GM12878 (cell line): Measurements from ENCODE around the gene PPP1R26. TPM values are rescaled to one million over a fixed set of nuclear protein-coding genes. Genes with fewer than 3 reads are reported as not detected.

Experiments used
- ATAC-seq: fragments of 200-7000 bp; cut with Tn5 transposase; 3 replicates; pipeline ENCODE4 v1.9.1; 2020; ENCODE audit warnings: mild to moderate bottlenecking, moderate library complexity
- BruUV-seq: library from RNA; stranded (reverse); fragments of 400-500 nt; replicated peaks from 2 replicates; lab custom pipeline; 2021; lab: Mats Ljungman, UMichigan
- CTCF ChIA-PET: fragments of 300-600 bp; sonication (Branson Sonifier 250); formaldehyde crosslinking; extraction: SDS; loops from one replicate; lab custom pipeline; 2021; ENCODE audit warnings: inconsistent platforms; lab: Yijun Ruan, JAX
- POLR2A ChIA-PET: fragments of 350-600 bp; formaldehyde crosslinking; extraction: SDS; loops from one replicate; lab custom pipeline; 2021; ENCODE audit warnings: inconsistent platforms; lab: Charles Lee
- RAD21 ChIA-PET: fragments of 300-600 bp; sonication (Branson Sonifier 250); formaldehyde crosslinking; loops from one replicate; lab custom pipeline; 2023; ENCODE audit warnings: antibody characterized with exemption; ENCODE audit not compliant: unreplicated experiment; lab: Charles Lee
- SMC1A ChIA-PET: fragments of 300-600 bp; sonication (Branson Sonifier 250); formaldehyde crosslinking; loops from one replicate; lab custom pipeline; 2023; ENCODE audit not compliant: unreplicated experiment, uncharacterized antibody; lab: Charles Lee
- DNase-seq: peaks from one replicate; pipeline ENCODE4 v3.0.0-alpha.2; 2011; ENCODE audit warnings: low read depth, low spot score
- FAIRE-seq: peaks from 3 replicates; lab custom pipeline; 2011; peaks lifted over from hg19 to GRCh38; lab: Jason Lieb, UNC
- H2AFZ ChIP-seq: 2 replicates; pipeline ENCODE4 v1.6.0; 2011; ENCODE audit warnings: low read depth, low read length, control low read depth; ENCODE audit not compliant: control insufficient read depth
- H3K27ac ChIP-seq: 2 replicates; pipeline ENCODE4 v1.5.1; 2011; ENCODE audit warnings: control low read depth; ENCODE audit not compliant: control insufficient read depth, insufficient read depth
- H3K27me3 ChIP-seq, 2 experiments: replicated peaks in 1 of 2; 2 replicates each; pipeline versions ENCODE4 v1.6.0 to v1.6.1; 2011; ENCODE audit warnings: low read length in 1 of 2; ENCODE audit not compliant: control insufficient read depth in 2 of 2, insufficient read depth in 2 of 2
- H3K36me3 ChIP-seq, 2 experiments: 2 replicates each; pipeline ENCODE4 v1.5.1; 2011; ENCODE audit warnings: low read length in 1 of 2; ENCODE audit not compliant: control insufficient read depth in 2 of 2, insufficient read depth in 2 of 2
- H3K4me1 ChIP-seq: 2 replicates; pipeline ENCODE4 v1.6.1; 2011; ENCODE audit warnings: mild to moderate bottlenecking, low read length, moderate library complexity, mixed read lengths; ENCODE audit not compliant: control insufficient read depth, insufficient read depth
- H3K4me2 ChIP-seq: 2 replicates; pipeline ENCODE4 v1.6.0; 2011; ENCODE audit warnings: control low read depth; ENCODE audit not compliant: control insufficient read depth, insufficient read depth
- H3K4me3 ChIP-seq: fragments of 200-600 bp; sonication (generic); 2 replicates; pipeline ENCODE4 v1.5.1; 2016
- H3K79me2 ChIP-seq: 2 replicates; pipeline ENCODE4 v1.6.0; 2011; ENCODE audit warnings: low read length; ENCODE audit not compliant: control insufficient read depth, insufficient read depth
- H3K9ac ChIP-seq: 2 replicates; pipeline ENCODE4 v1.8.0; 2011; ENCODE audit warnings: low read length, control low read depth, mixed read lengths; ENCODE audit not compliant: control insufficient read depth, insufficient read depth
- H3K9me3 ChIP-seq: replicated peaks from 3 replicates; pipeline ENCODE4 v1.5.1; 2011; ENCODE audit warnings: mild to moderate bottlenecking, low read length; ENCODE audit not compliant: control insufficient read depth, insufficient read depth
- H4K20me1 ChIP-seq: 2 replicates; pipeline ENCODE4 v1.6.0; 2011; ENCODE audit not compliant: control insufficient read depth, insufficient read depth
- BACH1 ChIP-seq: fragments of 450-650 bp; IDR thresholded peaks from 2 replicates; pipeline ENCODE4 v1.6.1; 2017; ENCODE audit warnings: mild to moderate bottlenecking, borderline replicate concordance
- BHLHE40 ChIP-seq, 2 experiments: fragments of 450-650 bp in 1 of 2; IDR thresholded peaks; 2 replicates each; pipeline ENCODE4 v1.6.1; 2011 to 2017; ENCODE audit warnings: low read depth in 2 of 2, borderline replicate concordance in 1 of 2, improper control_type of control experiment in 1 of 2, low read length in 1 of 2, mild to moderate bottlenecking in 1 of 2
- CHD2 ChIP-seq: IDR thresholded peaks from 2 replicates; pipeline ENCODE4 v1.6.1; 2011; ENCODE audit warnings: low read depth, low read length, improper control_type of control experiment, borderline replicate concordance
- DPF2 ChIP-seq: fragments of 450-650 bp; IDR thresholded peaks from 2 replicates; pipeline ENCODE4 v1.6.1; 2017; ENCODE audit warnings: mild to moderate bottlenecking
- FOS ChIP-seq: IDR thresholded peaks from 3 replicates; pipeline ENCODE4 v1.6.1; 2011; ENCODE audit warnings: borderline replicate concordance; ENCODE audit not compliant: insufficient read length; ENCODE audit errors: extremely low read depth
- IKZF2 ChIP-seq, 2 experiments: fragments of 450-650 bp; IDR thresholded peaks; 2 replicates each; pipeline ENCODE4 v1.6.1; 2017; ENCODE audit warnings: mild to moderate bottlenecking in 2 of 2, moderate library complexity in 2 of 2
- MYC ChIP-seq: IDR thresholded peaks from 2 replicates; pipeline ENCODE4 v1.6.1; 2011; ENCODE audit warnings: mild to moderate bottlenecking, low read length, moderate library complexity, inconsistent platforms; ENCODE audit not compliant: insufficient read depth, insufficient replicate concordance, insufficient read length, severe bottlenecking
- NFXL1 ChIP-seq: fragments of 450-650 bp; IDR thresholded peaks from 2 replicates; pipeline ENCODE4 v1.6.1; 2017; ENCODE audit warnings: antibody characterized with exemption, mild to moderate bottlenecking, borderline replicate concordance
- NR2F1 ChIP-seq: fragments of 450-650 bp; conservative IDR thresholded peaks from 2 replicates; pipeline ENCODE4 v1.6.1; 2017; ENCODE audit warnings: mild to moderate bottlenecking
- POLR2A ChIP-seq: IDR thresholded peaks from 2 replicates; pipeline ENCODE4 v1.6.1; 2011; ENCODE audit warnings: low read depth, mild to moderate bottlenecking, low read length
- WGBS: methylation state at CpG from one replicate; pipeline ENCODE4 v1.1.6; 2016; ENCODE audit warnings: low lambda C conversion rate; ENCODE audit not compliant: insufficient replicate concordance, insufficient coverage; ENCODE audit errors: missing lambda C conversion rate; 5-methylcytosine and 5-hydroxymethylcytosine counted together
- in situ Hi-C: fragments of 300-500 bp; cut with MboI; formaldehyde crosslinking; loops from 9 replicates; pipeline ENCODE4 v1.14.3; 2018; ENCODE audit warnings: mixed read lengths
- intact Hi-C: fragments of 100-400 bp; cut with micrococcal nuclease; formaldehyde crosslinking; loops from one replicate; pipeline ENCODE4 v1.14.2; 2022; ENCODE audit not compliant: unreplicated experiment
- polyA plus RNA-seq, 11 experiments: library from polyadenylated mRNA; depleted of rRNA in 4 of 11; unstranded in 6 of 11; stranded (reverse) in 5 of 11; fragments of >200 nt; fragmentation: Nextera tagmentation in 4 of 11; fragmentation: Illumina TruSeq in 1 of 11; extraction: Ambion mirVana in 4 of 11; extraction: Trizol in 1 of 11; gene quantifications; 1 replicate in 1 of 11; 2 replicates in 10 of 11; pipeline versions ENCODE4 v1.2.1 to v1.2.3, GENCODE V29; 2011 to 2016; ENCODE audit warnings: inconsistent platforms in 2 of 11, missing spikeins in 2 of 11, low read depth in 1 of 11
- total RNA-seq, 4 experiments: library from RNA; depleted of rRNA in 3 of 4; stranded (reverse); fragments of >200 nt in 3 of 4; fragmentation: Illumina TruSeq in 1 of 4; extraction: Trizol in 1 of 4; gene quantifications; 2 replicates each; pipeline versions ENCODE4 v1.2.1 to v1.2.3, GENCODE V29; 2013 to 2021
- TF ChIP-seq, protein P1 (sequence below): IDR thresholded peaks from 2 replicates; pipeline ENCODE4 v1.6.1; 2012; ENCODE audit warnings: low read depth, low read length, improper control_type of control experiment
- TF ChIP-seq, protein P2 (sequence below): IDR thresholded peaks from 2 replicates; pipeline ENCODE4 v1.6.1; 2011; ENCODE audit warnings: borderline replicate concordance, low read depth, mild to moderate bottlenecking, moderate library complexity, mixed read lengths, low read length; ENCODE audit not compliant: insufficient read depth; ENCODE audit errors: extremely low read length
- TF ChIP-seq, protein P3 (sequence below): fragments of 150-350 bp; IDR thresholded peaks from 2 replicates; pipeline ENCODE4 v1.6.1; 2014; ENCODE audit warnings: mild to moderate bottlenecking, low read depth, low read length

The PPP1R26 gene
- total and polyA plus RNA-seq, 10 of the 15 experiments (the other 5 are each of a cell fraction or from before 2014, with no cell fraction given), result 0.02 to 1.9 (median 0.18) TPM

DNA sequence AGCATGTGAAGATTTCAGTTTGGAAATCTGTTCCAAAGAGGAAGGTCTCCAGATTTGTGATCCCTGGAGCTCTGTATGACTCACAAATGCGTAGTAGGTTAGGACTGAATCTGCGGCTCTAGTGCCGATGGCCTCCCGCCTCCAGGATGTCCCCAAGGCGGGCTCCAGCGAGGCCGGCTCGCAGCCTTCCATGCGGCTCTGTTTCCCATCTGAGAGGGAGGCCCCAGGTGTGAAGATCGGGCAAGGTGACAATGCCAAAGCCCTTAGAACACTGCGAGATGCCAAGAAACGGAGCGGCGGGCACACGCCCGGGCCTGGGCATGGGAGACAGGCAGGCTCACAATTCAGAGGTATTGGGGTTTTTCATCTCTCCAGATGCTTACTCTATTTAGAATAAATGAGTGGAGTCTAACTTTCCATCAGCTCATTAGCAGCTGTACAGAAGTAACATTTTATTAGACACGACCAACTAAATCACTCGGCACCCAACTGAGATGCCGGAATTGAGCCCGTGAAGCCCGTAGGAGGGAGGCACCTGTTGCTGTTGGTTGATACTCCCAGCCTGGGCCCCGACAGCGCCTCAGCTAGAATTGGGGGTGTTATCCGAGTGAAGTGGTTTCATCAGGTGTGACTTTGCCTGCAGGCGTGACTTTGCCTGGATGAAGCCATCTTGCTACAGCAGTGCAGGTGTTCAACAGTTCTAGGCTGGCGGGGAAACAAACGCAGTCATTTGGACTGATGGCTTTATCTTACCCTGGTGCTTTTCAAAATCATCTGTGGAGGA lies 13.5 kb downstream of the PPP1R26 start:
- in situ Hi-C loops (no loop called here), intact Hi-C loops (no loop called here)
- H3K27ac ChIP-seq, result no peak overlapping the region
- no peaks in the 10 kb centered on the region for H3K9me3 ChIP-seq
- H3K79me2 ChIP-seq, result no peaks in the 10 kb centered on the region
- ChIA-PET POLR2A (no interaction called here), SMC1A (no interaction called here), CTCF (no interaction called here), RAD21 (no interaction called here)
- no peak for TF ChIP-seq DPF2
- 77% methylated on average over 20 of the region's 27 CpGs for WGBS
- no peak for DNase-seq
- no peaks in the 10 kb centered on the region for H3K27me3 ChIP-seq
- H3K4me2 ChIP-seq, result no peak overlapping the region
- H3K36me3 ChIP-seq, result no peaks in the 10 kb centered on the region
- no TSS peak for BruUV-seq
- H2AFZ ChIP-seq, result no peak overlapping the region
- no peak overlapping the region for H3K4me3 ChIP-seq
- no peak for FAIRE-seq
- no peaks in the 10 kb centered on the region for H4K20me1 ChIP-seq
- no peaks in the 10 kb centered on the region for H3K4me1 ChIP-seq
- ATAC-seq, result no peak
- H3K9ac ChIP-seq, result no peak overlapping the region

DNA sequence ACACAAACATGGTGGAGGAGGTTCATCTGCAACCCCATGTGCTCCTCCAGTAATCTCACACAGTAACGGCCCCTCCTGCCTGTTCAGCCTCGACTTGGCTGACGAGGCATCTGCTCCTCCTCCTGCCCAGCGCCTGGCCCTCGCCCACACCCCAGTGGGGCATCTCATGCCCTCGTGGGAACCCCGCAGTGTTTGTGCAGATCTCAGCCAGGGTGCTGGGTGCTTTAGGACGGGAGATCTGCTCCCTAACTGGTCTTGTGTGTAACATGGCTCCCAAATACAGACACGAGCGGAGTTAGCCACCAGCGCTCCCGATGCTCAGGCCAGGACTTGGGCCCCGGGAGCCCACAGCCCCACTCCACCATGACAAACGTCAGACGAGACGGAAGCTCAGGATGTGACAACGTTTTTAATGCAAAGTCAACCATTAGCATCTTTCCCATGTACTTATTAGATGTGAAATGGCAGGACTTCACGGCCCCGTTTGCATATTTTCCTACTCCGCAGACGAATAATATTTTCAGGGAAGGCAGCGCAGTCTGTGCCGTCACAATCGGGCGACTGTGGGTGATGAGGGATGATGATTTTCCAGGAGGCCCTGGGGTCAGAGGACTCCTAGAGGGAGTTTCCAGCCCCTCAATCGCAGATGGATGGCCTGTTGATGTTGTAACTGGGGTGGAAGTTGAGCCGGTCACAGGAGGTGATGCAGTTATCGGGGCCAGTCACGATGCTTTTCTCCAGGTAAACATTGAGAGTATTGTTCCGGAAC lies 15.4 kb downstream of the PPP1R26 start:
- in situ Hi-C loops (no loop called here), intact Hi-C loops (no loop called here)
- FAIRE-seq, result no peak
- Histone ChIP-seq H3K27me3 (no peaks in the 10 kb centered on the region), H2AFZ (no peak overlapping the region), H3K79me2 (no peaks in the 10 kb centered on the region), H3K4me3 (no peak overlapping the region), H3K27ac (no peak overlapping the region), H3K4me2 (no peak overlapping the region), H3K9me3 (no peaks in the 10 kb centered on the region), H3K4me1 (peaks cover 7% of the 10 kb centered on the region; the same call in 1 of the 2 replicates), H4K20me1 (no peaks in the 10 kb centered on the region), H3K9ac (no peak overlapping the region), H3K36me3 (no peaks in the 10 kb centered on the region)
- no peak for ATAC-seq
- BruUV-seq, result no TSS peak
- POLR2A ChIA-PET, result no interaction called here
- CTCF ChIA-PET, result no interaction called here
- 49% methylated on average over 28 of the region's 30 CpGs for WGBS
- SMC1A ChIA-PET, result no interaction called here
- RAD21 ChIA-PET, result no interaction called here
- DNase-seq, result no peak
- no peak for TF ChIP-seq CHD2
- TF ChIP-seq NFXL1, result no peak
- TF ChIP-seq, protein P1, sequence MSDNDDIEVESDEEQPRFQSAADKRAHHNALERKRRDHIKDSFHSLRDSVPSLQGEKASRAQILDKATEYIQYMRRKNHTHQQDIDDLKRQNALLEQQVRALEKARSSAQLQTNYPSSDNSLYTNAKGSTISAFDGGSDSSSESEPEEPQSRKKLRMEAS, result no peak
- no peak for TF ChIP-seq BHLHE40 (IDR thresholded peaks at IDR 0.05; ENCODE audit: borderline replicate concordance in 1 of 2, low read depth in 2 of 2, low read length in 1 of 2)
- TF ChIP-seq POLR2A, result no peak
- TF ChIP-seq, protein P2, sequence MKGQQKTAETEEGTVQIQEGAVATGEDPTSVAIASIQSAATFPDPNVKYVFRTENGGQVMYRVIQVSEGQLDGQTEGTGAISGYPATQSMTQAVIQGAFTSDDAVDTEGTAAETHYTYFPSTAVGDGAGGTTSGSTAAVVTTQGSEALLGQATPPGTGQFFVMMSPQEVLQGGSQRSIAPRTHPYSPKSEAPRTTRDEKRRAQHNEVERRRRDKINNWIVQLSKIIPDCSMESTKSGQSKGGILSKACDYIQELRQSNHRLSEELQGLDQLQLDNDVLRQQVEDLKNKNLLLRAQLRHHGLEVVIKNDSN, result no peak
- no peak for TF ChIP-seq BACH1
- no peak for TF ChIP-seq MYC
- TF ChIP-seq, protein P3, sequence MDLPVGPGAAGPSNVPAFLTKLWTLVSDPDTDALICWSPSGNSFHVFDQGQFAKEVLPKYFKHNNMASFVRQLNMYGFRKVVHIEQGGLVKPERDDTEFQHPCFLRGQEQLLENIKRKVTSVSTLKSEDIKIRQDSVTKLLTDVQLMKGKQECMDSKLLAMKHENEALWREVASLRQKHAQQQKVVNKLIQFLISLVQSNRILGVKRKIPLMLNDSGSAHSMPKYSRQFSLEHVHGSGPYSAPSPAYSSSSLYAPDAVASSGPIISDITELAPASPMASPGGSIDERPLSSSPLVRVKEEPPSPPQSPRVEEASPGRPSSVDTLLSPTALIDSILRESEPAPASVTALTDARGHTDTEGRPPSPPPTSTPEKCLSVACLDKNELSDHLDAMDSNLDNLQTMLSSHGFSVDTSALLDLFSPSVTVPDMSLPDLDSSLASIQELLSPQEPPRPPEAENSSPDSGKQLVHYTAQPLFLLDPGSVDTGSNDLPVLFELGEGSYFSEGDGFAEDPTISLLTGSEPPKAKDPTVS, result no peak
- TF ChIP-seq FOS, result no peak
- TF ChIP-seq IKZF2 (IDR thresholded peaks at IDR 0.05), result no peak
- no peak for TF ChIP-seq NR2F1
